Mucosa of descending colon (tissue), 3 donors: ENCODE data around the gene TMEM255B. TPM values are rescaled to one million over a fixed set of nuclear protein-coding genes. Genes with fewer than 3 reads are reported as not detected.

ENCODE experiments used
- ATAC-seq: fragments of 200-7000 bp; cut with Tn5 transposase; one replicate; pipeline ENCODE4 v1.9.1; 2020; ENCODE audit warnings: mild to moderate bottlenecking, moderate library complexity
- DNase-seq, 3 donors: peaks; one replicate each; pipeline ENCODE4 v3.0.0-alpha.2; 2020
- H3K36me3 ChIP-seq: fragments of 200-600 bp; one replicate; pipeline ENCODE4 v1.8.0; 2021; ENCODE audit warnings: low read depth, mild to moderate bottlenecking
- H3K4me1 ChIP-seq: fragments of 200-600 bp; one replicate; pipeline ENCODE4 v1.8.0; 2021; ENCODE audit warnings: low read depth, mild to moderate bottlenecking
- H3K4me3 ChIP-seq: fragments of 200-600 bp; one replicate; pipeline ENCODE4 v1.8.0; 2021; ENCODE audit warnings: mild to moderate bottlenecking
- H3K9me3 ChIP-seq: fragments of 200-600 bp; one replicate; pipeline ENCODE4 v1.8.0; 2021; ENCODE audit warnings: mild to moderate bottlenecking
- CTCF ChIP-seq: fragments of 200-600 bp; IDR thresholded peaks from one replicate; pipeline ENCODE4 v1.8.0; 2022; ENCODE audit warnings: antibody characterized with exemption, mild to moderate bottlenecking
- intact Hi-C, 2 donors: fragments of 100-400 bp; cut with DNase I in 1 of 2; cut with micrococcal nuclease in 1 of 2; formaldehyde crosslinking; loops; one replicate each; pipeline versions ENCODE4 v1.11.0 to v1.11.1; 2022; cut with DNase I, micrococcal nuclease
- total RNA-seq, 3 donors: library from RNA; stranded (reverse); fragmentation: NEBNext Ultra II Directional in 2 of 3; extraction: Animal tissue kit (Norgen Biotek cat#: 25700) in 2 of 3; gene quantifications; one replicate each; pipeline versions ENCODE4 v1.2.1 to v1.2.4, GENCODE V29; 2021 to 2023
- donor health status: DM: no; HTN: no; CAD: no; lungs with moderate emphysema.
- donor health status: DM: no; HTN: no; CAD: no.
- donor health status: DM: no; HTN: yes; CAD: no.

The TMEM255B gene
- total RNA-seq, 3 donors from 2014 or later = 2.9 to 6.6 (median 6.3) TPM

DNA sequence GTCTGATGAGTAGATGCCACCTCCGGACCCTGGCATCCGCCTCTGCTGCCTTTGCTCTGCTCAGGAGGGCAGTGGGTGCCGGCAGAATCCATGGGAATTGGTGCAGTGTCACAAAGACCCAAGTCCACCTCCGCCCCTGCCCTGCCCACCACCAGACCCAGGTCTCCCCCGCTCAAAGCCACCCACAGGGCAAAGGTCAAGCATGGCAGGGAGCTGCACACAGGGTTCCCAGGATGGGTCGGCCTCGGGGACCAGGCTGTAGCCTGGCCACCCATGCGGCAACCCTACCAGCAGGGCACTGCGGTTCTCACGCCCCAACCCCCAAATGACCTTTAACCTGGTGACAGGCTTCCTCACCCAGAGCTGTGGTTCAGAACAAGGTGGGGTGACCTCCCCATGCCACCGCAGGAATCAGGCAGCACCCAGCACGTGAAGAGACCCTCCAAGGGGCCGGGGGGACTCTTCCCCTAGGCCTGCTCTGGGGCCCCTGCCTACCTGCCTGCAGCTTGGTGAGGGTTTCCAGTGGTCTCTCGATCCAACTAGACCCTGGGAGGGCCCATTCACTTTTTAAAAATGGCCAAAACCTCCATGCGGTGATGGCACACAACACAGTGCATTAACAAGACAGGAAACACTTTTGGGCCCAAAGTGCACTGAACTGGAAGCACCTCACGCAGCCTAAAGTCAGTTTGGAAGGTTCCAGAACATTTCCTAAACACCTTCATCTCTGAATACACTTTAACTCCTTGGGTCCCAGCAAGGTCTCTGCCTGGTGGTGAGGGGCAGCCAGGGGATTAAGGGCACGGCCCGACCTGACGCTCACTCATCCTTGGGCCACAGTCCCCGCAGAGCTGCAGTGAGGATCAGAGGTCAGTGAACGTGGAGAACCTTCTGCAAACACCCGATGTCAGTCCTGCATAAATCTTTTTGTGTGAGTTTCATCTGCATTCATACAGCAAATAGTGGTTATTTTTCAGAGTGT lies 93.8 kb downstream of the TMEM255B start:
- DNase-seq (peak in 1 of 3 donors; percentile 40), ATAC-seq (no peak)
- H3K4me1 ChIP-seq = peaks cover 67% of the 10 kb centered on the region
- H3K9me3 ChIP-seq = no peaks in the 10 kb centered on the region
- intact Hi-C loops = no loop called here
- no peak overlapping the region for H3K4me3 ChIP-seq
- TF ChIP-seq CTCF = no peak
- no peaks in the 10 kb centered on the region for H3K36me3 ChIP-seq

DNA sequence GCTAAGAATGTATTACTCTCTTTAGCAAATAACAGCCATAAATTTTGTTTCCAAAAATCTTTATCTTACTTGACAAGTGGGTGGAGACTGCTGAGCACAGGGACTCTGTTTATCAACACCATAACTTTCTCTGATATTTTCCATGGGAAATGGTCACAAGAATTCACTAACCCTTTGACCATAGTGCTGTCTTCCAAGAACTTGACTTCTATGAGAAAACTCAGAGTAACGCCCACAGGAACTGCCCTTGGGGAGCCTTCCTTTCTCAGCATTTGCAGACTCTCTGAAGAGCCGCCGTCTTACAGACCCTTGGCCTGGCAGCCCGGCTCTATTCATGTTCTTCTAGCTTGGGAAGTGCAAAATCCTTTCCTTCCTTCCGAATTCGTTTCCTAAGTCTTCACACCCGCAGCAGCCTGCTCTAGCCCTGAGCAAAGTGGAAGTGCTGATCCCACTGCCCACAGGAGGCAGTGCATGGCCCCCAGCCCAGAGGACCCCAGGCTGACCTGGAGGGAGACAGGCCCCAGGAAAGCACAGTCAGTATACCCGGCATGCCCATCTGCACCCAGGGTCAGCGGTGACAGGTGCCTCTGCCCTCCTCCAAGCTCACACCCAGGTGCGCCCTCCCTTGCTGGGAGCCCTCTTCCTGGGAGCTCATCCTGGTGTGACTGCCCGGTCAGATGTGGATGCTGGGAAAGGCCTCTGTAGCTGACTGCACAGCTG lies 94.7 kb downstream of the TMEM255B start:
- no peak for DNase-seq
- Histone ChIP-seq H3K4me3 (no peak overlapping the region), H3K4me1 (peaks cover 67% of the 10 kb centered on the region), H3K9me3 (no peaks in the 10 kb centered on the region), H3K36me3 (no peaks in the 10 kb centered on the region)
- intact Hi-C loops = no loop called here
- TF ChIP-seq CTCF = no peak
- ATAC-seq = no peak

- DNase-seq (peak; percentile 19 to 66 (median 49)), ATAC-seq (peak; percentile 3)
- no peaks in the 10 kb centered on the region for H3K36me3 ChIP-seq
- TF ChIP-seq CTCF = no peak
- H3K4me1 ChIP-seq = peaks cover 67% of the 10 kb centered on the region
- H3K4me3 ChIP-seq = no peak overlapping the region
- H3K9me3 ChIP-seq = no peaks in the 10 kb centered on the region
- intact Hi-C loops = no loop called here
Measured at GRCh38 chr13:113854238-113855011, 95.4 kb downstream of the TMEM255B start.

DNA sequence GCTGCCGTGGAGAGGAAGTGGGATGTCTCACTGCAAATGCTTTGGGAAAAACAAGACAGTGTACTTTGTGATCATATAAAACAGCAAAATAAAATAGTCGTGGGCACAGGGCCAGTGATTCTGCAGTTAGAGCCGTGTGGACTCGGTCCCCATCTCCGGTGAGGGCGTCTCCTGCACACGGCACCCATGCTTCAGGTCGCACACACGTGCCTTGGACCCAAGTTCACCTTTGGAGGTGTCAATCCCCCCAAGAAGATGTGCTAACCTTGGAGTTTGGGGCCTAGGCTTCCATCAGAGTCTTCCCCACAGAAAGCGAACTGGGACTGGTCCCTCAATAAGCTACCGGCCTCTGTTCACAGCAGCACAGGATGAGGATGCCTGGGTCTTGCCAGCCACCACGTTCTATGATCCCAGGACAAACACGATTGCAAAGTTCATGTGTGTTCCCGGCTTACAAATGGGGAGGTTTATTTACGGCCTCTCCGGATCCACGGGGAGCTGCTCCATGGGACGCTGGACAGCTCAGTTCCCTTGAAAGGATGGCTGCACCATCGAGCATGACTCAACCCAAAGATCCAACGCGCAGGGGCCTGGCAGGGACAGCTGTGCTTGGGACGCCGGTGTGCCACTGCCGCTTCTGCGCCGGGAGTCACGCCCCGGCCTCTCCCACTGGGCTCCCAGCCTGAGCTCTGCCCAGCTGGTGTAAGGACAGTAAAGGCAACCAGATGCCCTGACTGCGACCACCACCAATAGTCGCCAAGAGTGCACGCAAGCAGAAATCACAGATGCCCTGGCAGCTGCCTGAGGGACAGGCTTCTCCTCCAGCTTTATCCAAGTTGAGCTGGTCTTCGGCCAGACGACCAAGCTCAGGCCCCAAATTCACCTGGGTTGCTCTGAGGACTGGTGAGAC lies 96.2 kb downstream of the TMEM255B start:
- Histone ChIP-seq H3K36me3 (no peaks in the 10 kb centered on the region), H3K4me3 (no peak overlapping the region), H3K9me3 (no peaks in the 10 kb centered on the region), H3K4me1 (peaks cover 68% of the 10 kb centered on the region)
- no peak for TF ChIP-seq CTCF
- ATAC-seq = peak; percentile 71
- peak; percentile 75 to 79 (median 79) for DNase-seq
- intact Hi-C loops = no loop called here
